22Rv1 (cell line): ENCODE data around the gene COX7A2.

ENCODE experiments used
- CTCF ChIP-seq: fragments of 450-650 bp; IDR thresholded peaks from 2 replicates; pipeline ENCODE4 v1.5.1; 2017; ENCODE audit warnings: mild to moderate bottlenecking
- ZFX ChIP-seq: fragments of 450-650 bp; IDR thresholded peaks from 2 replicates; pipeline ENCODE4 v1.6.1; 2017; ENCODE audit warnings: antibody characterized with exemption, borderline replicate concordance

- TF ChIP-seq CTCF (no peak), ZFX (no peak)
Observed at GRCh38 chr6:75213112-75213511, 30.5 kb downstream of the COX7A2 start.
